GM03348 (cell line): ENCODE results near the gene KIF5A.
"Not testable (repeated sequence)": the region's sequence is repeated elsewhere in the genome, so short reads cannot be mapped to it uniquely, and the experiment has no call there.

ENCODE experiments used
- DNase-seq: peaks from one replicate; pipeline ENCODE4 v3.0.0; 2012; ENCODE audit warnings: low spot score

Gene KIF5A

DNA sequence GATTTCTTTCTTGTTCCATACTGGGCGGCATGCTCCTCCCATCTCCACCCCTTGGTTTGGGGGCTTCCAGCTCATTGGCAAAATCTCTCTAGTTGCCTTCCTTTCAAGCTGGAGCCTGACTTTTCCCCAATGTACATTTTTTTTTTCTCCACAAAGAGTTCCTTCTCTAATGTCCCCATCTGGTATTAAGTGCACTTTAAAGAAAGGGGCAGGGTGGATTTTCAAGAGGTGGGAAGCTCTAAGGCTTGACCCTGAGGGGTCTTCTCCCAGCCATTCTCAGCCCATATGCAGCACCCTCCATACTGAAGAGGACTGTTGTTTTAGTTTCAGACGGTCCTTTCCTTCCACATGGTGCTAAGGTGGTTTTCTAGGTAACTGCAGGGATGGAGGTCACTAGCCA is 35.3 kb downstream of the KIF5A start:
- DNase-seq: no peak

DNA sequence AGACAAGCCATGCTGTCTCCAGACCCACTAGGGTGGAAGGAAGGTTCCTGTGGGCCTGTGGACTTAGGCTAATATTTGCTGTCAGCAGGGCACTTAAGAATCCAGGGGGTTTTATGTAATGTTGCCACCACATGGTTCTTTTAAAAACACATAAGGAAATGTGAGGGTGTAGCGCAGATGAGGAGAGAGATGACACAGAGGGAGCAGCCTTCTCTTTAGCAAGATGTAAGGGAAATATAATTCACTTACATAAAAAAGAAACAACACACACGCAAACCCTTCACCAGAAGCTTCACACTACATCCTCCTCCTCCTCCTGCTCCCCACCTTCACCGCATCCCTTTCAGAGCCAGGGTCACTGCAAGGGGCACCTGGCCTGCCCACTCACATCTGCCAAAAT is 36.3 kb downstream of the KIF5A start:
- no peak for DNase-seq

DNA sequence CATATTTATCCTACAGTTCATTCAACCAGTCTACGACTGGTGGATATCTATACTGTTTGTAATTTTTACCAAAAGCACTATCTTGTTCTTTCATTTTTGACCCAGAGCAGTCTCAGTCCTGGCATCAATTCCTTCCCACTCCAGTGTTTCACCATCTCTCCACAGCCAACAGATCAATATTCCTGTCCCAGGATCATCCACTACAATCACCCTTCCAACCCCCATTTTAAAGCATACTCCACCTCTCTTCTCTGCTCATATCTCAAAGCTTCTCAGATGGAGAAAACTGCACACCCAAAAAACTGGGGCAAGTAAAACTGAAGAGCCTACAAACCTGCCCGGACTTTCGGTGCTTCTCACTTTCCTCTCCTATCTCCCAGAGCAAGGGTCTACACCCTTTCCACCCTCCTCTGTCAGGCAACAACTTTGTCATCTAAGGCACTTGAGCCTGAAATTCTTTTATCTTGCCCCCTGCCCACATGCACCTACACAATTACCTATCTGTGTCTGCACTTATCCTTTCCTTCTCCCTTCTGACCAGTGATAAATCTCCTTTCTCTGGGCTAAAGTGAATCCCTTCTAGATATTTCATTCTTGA is 37.1 kb downstream of the KIF5A start:
- no peak for DNase-seq

DNA sequence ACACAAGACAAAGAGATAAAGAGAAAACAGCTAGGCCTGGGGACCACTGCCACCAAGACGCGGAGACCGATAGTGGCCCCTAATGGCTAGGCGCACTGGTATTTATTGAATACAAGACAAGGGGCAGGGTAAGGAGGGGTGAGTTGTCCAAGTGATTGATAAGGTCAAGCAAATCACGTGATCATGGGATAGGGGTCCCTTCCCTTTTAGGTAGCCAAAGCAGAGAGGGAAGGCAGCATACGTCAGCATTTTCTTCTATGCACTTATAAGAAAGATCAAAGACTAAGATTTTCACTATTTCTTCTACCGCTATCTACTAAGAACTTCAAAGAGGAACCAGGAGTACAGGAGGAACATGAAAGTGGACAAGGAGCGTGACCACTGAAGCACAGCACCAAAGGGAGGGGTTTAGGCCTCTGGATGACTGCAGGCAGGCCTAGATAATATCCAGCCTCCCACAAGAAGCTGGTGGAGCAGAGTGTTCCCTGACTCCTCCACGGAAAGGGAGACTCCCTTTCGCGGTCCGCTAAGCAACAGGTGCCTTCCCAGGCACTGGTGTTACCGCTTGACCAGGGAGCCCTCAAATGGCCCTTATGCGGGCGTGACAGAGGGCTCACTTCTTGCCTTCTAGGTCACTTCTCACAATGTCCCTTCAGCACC is 39.2 kb downstream of the KIF5A start:
- not testable (repeated sequence) for DNase-seq

DNA sequence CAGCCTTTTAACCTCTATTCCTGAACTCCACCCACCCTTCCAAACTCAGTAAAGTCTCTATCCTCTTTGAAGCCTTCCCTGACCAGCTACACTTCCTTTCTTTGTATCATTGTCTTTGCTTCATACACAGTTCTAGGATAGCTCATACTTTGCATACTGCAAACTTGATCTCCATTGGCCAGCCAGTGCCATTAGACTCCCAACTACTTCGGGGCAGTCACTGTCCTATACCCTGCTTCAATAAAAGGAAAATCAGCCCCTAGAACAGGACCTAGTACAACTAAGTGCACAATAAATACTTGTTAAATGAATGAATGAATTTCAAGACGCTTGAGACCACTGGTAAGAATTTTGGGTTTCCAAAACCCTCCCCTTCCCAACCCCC is 40.6 kb downstream of the KIF5A start:
- DNase-seq: no peak

DNA sequence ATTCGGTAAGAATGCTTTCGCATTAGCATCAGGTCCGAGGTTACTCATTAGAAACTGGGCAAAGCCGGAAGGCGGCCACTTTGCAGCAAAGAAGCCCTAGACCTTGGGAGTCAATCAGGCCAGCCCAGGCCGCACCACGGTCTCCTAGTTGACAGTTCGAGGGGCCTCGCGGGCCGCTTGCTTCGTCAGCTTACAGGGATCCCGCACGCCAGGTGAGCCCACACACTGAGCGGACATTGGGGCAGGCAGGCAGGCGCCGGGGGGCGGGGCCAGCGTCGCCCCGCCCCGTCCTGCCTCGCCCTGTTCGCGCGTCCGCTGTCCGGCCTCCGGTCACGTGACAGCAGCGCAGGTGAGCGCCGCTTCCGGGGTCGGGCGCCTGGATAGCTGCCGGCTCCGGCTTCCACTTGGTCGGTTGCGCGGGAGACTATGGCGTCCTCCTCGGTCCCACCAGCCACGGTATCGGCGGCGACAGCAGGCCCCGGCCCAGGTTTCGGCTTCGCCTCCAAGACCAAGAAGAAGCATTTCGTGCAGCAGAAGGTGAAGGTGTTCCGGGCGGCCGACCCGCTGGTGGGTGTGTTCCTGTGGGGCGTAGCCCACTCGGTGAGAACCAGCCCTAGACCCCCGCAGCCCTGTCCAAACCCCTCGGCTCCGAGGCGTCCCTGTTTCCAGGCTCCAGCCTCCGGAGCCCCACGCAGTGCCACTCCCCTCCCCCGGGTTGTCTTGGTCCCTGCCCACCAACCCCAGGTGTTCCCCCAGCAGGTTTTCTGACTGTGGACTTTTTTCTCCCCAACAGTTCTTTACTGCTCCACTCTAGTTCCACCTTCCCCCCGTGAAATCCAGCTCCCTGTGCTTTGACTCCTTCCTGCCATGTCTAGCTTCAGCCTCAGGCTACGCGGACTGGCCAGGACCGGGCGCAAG is 41.3 kb downstream of the KIF5A start, which contains the start of gene PIP4K2C:
PIP4K2C (plus strand) TSS at position 329 of the 918 bp plus-strand sequence; CDS start at position 427, 98 bp downstream.
- peak; percentile 91 for DNase-seq

DNA sequence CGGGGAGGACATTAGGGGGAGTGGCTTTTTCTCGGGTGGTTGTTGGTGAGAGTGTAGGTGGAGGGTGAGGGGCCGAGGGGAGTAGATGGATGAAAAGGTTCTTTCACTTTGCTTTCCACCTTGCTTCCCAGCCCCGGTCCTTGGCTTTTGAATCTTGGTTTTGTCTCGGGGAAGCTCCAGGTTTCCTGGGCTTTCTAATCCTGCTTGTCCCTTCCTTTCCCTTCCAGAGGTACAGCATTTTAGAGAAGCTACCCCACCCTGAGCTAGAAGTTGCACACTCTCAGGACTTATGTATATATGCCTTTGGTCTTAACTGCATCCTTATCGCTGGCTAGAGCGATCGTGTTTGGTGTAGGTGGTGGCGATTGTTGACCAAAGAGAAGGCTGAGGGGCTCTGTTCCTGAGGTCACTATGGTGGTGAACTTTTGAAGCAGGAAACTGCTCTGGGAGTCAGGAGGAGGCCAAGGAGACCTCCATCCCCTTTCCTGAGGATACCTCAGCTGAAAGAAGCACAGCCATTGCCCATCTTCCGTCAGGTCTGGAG is 42.0 kb downstream of the KIF5A start:
- no peak for DNase-seq

DNA sequence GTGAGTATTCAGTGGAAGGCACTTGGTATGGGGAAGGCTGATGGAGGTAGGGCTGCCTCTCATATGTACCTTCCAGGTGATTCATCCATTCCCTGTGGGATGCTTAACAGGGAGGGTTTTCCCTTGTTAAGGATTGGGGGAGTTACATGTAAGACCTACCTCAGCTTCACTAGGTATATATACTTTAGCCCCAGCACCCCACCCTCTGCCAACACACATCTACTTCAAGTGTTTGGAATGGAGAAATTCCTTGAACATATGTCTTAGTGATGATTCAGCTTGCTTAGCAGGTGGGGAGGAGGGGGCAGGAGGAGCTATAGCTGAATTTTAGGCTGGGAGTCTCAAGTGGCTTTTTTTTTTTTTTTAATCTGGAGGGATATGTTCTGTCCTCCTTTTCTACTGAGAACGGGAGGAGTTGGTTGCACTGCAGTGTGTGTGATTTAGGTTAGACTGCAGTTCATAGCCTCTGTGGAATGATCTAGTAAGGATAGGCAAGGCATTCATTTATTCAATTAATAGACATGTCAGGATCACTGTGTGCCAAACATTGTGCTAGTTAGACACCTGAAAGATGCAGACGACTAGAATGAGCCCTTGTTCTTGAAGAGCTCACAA is 42.8 kb downstream of the KIF5A start:
- DNase-seq: no peak

DNA sequence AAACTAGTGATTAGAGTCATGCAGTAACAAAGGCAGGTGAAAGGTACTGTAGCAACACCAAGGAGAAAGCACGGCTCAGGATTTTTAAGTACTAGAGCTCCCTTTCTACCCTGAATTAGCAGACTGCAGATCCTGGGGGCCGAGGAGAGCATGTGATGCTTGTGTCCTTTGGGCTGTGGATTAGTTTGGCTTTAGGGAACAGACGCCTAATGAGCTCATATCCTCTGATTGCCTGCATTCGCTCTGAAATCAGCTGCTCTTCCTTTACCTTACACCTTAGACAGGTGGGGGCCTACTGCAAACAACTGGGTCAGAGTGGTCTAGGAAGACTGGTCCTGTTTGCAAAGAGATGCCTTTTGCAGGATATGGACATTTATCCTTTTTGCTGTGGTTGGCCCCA is 43.3 kb downstream of the KIF5A start:
- no peak for DNase-seq

DNA sequence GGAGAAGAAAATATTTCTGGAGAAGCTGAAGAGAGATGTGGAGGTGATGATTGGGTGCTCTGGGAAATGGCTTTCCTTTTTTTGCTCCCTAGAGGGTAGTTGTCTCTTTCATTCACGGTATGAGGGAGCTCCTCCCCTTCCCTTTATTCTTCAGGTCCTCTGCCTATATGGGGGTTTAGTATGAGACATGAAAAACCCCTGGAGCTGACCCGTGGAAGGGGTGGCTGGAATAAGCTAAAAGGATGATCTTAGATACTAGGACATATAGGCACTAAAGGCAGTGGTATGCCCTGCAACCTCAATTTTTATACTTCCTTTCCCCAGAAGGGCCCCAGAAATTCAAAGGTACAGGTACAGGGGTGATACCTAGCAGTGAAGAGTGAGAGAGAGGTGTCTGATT is 50.6 kb downstream of the KIF5A start:
- no peak for DNase-seq

DNA sequence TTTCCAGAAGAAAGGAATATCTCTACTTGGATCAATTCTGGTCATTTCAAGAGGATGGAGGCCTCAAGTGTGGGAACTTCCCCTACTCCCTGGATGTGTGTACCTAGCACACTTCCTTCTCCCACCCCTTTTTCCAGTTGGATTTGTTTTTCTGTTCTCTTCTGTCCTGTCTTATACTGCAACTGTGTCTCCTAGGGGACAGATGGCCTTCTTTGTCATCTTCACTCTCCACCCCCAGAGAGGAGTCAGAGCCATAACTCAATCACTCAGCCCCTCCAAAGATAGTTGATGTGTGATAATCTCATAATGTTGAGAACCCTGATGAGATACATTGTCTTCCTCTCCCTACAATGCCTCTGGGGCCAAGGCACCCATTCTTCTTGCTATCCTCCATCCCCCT is 52.7 kb downstream of the KIF5A start:
- DNase-seq: no peak

DNA sequence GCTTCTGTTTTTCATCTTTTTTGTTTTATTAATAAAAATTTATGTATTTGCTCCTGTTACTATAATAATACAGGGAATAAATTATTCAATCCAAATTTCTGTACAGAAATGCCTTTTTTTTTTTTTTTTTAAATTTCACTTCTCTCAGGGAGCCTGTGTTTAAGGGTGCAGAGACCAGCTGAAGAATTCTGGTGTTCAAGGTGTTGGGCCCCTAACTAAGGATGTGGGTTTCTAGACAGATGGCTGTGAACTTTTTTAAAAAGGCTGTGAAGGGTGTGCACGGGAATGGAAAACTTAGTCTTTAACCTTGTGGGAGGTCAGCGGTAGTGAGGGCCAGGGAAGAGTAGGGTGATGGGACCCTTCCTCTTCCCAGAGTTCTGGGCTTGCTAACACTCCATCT is 53.5 kb downstream of the KIF5A start:
- no peak for DNase-seq

DNA sequence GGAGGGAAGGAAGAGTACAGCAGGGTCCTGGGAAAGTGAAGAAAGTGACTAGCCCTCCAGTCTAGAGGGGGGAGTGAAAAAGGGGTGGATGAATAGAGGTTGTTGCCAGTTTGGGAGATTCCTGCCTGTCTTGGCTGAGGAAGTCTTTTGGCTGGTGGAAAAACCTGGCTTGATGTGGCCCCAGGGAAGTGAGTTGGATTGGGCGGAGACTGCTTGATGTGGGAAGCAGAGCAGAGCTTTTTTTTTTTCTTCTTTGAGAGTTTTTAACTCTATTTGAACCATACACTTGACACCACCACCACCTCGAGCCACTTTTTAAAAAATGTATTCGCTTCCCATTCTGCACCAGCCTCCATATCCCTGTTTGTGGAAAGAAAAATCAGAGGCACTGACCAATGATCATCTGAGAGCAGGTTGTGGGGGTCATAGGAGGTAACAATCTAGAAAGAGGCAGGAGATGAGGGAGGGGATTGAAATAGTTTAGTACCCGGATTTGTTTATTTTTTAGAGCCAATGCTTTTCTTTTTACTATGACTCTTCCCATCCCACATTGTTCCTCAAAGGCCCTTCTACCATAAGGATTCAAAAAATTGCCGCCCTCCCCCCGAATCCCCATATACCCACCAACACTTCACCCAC is 54.1 kb downstream of the KIF5A start:
- peak; percentile 51 for DNase-seq

DNA sequence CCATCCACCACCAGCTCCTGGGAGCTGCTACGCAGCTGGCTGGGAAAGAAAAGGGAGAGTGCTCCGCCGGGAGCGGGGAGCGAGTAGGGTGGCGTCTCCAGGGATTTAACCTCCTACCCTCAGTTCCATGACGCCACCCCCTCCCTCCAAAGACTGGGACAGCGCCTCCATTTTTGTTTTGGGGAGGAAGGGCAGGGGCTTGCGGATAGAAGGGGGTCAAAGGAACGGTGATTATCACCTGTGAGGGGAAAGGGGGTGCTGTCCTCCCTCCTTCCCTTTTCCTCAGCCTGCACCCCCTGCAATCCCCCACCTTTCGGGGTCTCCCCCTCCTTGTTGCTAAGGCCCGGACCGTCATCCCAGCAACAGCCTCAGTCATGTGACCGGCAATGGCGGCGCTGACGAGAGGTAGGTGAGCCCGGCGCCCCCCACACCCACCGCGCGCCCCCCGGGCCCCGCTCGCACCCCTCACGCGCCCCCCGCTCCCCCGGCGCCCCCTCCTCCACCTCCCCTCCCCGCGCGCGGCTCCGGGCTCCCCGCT is 54.7 kb downstream of the KIF5A start, which contains the start of gene DTX3:
DTX3 (plus strand) TSS at position 371 of the 538 bp plus-strand sequence. CDS start 1,694 bp downstream, outside the sequence.
- DNase-seq: peak; percentile 71

DNA sequence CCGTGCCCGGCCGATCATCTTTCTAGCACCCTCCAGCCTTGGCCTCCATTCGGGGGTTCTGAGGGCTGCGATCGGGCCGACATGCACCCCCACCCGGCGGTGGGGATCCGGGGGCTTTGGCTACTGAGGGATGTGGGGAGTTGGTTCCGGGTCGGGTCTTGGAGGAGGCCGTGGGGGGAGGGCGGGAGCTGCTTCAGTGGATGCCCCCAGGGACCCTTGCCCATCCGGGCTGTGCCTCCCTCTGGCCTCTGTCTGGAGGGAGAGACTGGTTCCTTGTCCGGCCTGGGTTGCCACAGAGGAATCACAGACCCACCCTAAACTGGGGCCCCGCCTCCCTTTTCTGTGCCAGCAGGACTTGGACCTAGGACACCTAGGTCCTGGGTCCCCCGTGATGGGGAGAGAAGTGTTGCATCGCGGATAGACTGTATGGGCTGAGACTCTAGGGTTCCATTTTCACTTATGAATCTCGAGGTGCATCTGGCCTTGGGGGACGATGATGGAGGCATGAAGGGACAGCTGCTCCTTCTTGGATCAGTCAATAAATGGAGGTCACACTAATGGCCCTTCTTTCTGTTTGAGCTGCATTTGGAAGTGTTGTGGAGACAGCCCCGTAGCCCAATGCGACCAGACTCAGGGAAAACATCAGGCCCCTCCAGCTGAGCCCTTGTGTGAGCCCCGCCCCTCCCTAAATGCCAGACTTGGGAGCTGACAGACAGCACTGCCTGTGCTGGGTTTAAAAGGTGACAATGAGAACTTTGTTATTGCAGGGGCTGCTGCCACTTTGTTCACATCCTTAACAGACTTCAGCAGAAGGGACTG is 55.4 kb downstream of the KIF5A start:
- DNase-seq: peak; percentile 72

DNA sequence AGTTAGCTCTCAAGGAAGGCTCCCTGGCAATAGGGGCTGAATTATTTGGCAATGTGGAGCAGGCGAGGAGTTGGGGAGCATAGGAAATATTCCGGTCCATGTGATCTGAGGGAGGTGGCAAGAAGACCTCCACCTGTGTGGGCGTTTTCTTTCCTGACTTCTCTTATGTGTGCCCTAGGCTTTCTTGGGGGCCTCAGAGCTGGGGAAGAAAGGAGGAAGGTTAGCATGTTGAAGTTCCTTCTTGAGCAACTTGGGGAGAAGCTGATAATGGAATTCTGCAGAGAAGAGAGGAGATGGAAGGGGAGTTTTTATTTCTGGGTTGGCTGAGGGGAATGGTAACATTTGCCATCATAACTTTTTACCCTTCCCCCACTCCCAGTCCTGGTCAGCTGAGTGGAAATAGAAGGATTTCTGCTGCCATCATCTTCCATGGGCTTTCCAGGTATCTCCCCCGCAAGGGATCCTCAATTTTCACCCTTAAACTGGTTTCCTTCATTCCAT is 56.0 kb downstream of the KIF5A start:
- no peak for DNase-seq

DNA sequence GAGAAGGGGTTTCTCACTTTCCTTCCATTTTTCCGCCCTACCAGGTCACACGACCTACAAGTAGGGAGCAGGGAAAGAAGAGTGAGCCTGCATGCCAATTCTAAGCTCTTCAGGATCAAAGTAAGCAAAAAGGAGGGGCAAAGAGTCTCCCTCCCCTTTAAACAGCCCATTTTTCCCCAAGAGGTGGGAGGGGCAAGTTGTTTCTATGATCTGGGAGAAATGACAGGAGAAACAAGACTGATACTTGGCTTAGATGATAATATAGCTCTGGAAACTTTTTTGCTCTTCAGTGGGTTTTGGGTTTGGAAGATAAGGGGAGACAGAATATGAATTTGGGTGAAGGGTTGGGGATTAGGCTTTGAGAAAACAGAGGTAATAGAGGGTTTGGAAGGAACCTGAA is 56.6 kb downstream of the KIF5A start:
- no peak for DNase-seq

DNA sequence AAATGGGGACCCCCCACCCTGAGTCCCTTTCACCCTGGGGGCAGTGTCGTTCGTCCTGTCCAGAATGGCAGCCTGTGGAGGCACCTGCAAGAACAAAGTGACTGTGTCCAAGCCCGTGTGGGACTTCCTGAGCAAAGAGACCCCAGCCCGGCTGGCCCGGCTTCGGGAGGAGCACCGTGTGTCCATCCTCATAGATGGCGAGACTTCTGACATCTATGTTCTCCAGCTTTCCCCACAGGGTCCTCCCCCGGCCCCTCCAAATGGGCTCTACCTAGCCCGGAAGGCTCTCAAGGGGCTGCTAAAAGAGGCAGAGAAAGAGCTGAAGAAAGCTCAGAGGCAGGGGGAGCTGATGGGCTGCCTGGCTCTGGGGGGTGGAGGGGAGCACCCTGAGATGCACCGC is 57.0 kb downstream of the KIF5A start:
- no peak for DNase-seq

DNA sequence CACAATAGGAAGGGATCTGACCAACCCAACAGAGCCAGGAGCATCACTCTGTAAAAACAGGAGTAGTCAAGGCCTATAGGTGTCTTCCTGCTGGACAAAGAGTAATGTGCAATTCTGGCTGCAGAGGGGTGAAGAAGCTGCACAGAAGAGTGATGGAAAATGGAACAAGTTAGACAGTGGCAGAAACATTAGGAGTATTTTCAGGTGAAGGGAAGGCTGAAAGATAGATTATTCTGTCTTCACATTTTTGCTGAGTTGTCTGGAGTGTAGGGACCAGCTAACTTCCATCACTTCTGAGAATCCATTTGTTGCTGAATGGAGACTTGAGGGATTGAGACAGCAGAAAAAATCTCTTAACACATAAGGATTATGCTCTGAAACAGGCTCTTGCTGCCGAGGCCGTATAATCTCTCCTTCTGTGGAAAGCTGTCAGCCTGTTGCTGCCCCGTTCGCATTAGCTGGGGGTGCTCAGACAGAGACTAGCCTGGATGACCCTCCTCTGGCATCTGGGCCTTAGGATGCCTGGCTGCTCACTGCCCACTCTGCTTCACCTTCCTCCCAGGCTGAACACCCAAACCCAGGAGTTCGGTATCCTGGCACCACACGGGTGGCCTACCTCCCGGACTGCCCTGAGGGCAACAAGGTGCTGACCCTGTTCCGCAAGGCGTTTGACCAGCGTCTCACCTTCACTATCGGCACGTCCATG is 58.3 kb downstream of the KIF5A start:
- no peak for DNase-seq
